GM06990 (cell line): ENCODE measurements around the gene CAMKMT.

ENCODE experiments used
- DNase-seq: peaks from one replicate; pipeline ENCODE4 v3.0.0-alpha.2; 2011; ENCODE audit not compliant: insufficient read length; ENCODE audit errors: extremely low read depth
- H3K27me3 ChIP-seq: replicated peaks from 2 replicates; pipeline ENCODE4 v1.6.0; 2011; ENCODE audit warnings: low read length; ENCODE audit not compliant: control insufficient read depth, insufficient read depth
- H3K36me3 ChIP-seq: 2 replicates; pipeline ENCODE4 v1.5.1; 2011; ENCODE audit warnings: low read length; ENCODE audit not compliant: control insufficient read depth, insufficient read depth
- H3K4me3 ChIP-seq: replicated peaks from 2 replicates; pipeline ENCODE4 v1.5.1; 2011; ENCODE audit warnings: low read depth, mild to moderate bottlenecking, control low read depth, low read length
- TF ChIP-seq, protein P1 (sequence below): IDR thresholded peaks from 2 replicates; pipeline ENCODE4 v1.5.1; 2011; ENCODE audit warnings: low read length, control low read depth, mild to moderate bottlenecking, inconsistent platforms; ENCODE audit not compliant: insufficient read depth, poor library complexity, severe bottlenecking

Gene CAMKMT

DNA sequence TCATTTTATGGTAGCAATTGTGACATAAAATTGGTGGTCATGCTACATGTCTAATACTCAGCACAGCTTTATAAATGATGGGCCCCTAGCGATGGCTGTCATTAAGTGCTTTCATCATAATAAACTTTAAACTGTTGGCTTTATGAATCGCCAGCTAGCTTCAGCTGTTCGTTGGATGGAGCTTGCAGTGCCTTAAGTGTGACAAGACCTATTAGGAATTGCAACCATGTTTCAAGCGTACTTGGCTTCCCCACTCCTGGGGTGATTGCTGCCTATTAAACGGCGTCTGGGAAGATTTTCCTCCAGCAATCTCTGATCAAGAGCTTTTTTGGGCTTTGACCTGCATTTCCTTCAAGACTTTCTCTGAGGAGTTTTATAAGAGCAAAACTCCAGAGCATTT is 415.3 kb downstream of the CAMKMT start:
- DNase-seq = no peak
- Histone ChIP-seq H3K36me3 (no peaks in the 10 kb centered on the region), H3K27me3 (no peaks in the 10 kb centered on the region), H3K4me3 (no peak overlapping the region)
- TF ChIP-seq, protein P1, sequence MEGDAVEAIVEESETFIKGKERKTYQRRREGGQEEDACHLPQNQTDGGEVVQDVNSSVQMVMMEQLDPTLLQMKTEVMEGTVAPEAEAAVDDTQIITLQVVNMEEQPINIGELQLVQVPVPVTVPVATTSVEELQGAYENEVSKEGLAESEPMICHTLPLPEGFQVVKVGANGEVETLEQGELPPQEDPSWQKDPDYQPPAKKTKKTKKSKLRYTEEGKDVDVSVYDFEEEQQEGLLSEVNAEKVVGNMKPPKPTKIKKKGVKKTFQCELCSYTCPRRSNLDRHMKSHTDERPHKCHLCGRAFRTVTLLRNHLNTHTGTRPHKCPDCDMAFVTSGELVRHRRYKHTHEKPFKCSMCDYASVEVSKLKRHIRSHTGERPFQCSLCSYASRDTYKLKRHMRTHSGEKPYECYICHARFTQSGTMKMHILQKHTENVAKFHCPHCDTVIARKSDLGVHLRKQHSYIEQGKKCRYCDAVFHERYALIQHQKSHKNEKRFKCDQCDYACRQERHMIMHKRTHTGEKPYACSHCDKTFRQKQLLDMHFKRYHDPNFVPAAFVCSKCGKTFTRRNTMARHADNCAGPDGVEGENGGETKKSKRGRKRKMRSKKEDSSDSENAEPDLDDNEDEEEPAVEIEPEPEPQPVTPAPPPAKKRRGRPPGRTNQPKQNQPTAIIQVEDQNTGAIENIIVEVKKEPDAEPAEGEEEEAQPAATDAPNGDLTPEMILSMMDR = no peak

DNA sequence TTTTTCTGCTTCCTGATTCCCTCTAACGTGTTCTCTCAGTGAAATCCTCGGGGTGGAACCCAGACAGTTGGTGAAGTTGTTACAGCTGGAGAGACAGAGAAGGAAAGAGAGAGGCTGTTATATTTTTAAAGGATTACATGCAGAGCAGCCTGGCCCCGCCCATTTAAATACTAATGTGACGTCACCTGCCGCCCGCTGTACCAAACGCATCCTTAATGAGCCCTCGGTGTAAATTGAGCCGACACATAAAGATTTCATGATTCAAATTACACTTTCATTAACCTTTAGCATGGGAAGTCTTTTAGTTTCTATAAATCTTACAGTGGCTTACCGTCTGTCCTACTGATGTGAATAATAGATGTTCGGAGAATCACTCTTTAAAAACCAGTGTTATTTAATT is 415.8 kb downstream of the CAMKMT start:
- DNase-seq = no peak
- TF ChIP-seq, protein P1 = no peak

DNA sequence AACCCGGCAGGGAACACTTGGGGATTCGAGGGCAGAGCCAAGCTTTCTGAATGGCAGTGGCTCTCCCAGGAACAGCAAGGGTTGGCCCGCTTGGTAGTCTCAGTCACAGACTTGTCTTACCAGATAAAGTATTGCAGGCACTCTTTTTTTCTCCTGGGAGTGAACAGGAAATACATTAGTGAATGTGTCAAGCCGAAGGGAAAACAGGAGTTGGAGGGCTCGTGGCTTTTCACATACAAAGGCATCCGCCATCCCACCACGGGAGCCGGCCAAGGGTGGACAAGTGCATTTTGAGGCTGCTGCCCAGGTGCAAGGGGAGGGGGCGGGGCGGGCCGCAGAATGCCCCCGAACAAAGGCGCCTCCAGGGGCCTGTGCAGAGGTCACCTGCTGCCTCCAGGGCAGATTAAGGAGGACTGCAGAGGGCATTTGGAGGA is 416.5 kb downstream of the CAMKMT start:
- DNase-seq = peak; percentile 67
- H3K4me3 ChIP-seq = peak overlapping the region; percentile 28
- H3K36me3 ChIP-seq = no peaks in the 10 kb centered on the region
- TF ChIP-seq, protein P1 = no peak
- no peaks in the 10 kb centered on the region for H3K27me3 ChIP-seq

More for the DNA sequence above, 415.8 kb downstream of the CAMKMT start:
- no peak overlapping the region for H3K4me3 ChIP-seq
- H3K27me3 ChIP-seq = no peaks in the 10 kb centered on the region
- no peaks in the 10 kb centered on the region for H3K36me3 ChIP-seq

- DNase-seq = peak; percentile 65
- Histone ChIP-seq H3K27me3 (no peaks in the 10 kb centered on the region), H3K36me3 (no peaks in the 10 kb centered on the region), H3K4me3 (peak overlapping the region; percentile 55)
- TF ChIP-seq, protein P1 = no peak
Observed at GRCh38 chr2:44778671-44779476, 417.1 kb downstream of the CAMKMT start.

GRCh38 chr2:44779793-44780192 is 418.0 kb downstream of the CAMKMT start:
- Histone ChIP-seq H3K27me3 (no peaks in the 10 kb centered on the region), H3K4me3 (peak overlapping the region; percentile 55; the same call in 1 of the 2 replicates), H3K36me3 (no peaks in the 10 kb centered on the region)
- TF ChIP-seq, protein P1 = no peak
- no peak for DNase-seq

- no peak overlapping the region for H3K4me3 ChIP-seq
- H3K27me3 ChIP-seq = no peaks in the 10 kb centered on the region
- no peaks in the 10 kb centered on the region for H3K36me3 ChIP-seq
- DNase-seq = no peak
- TF ChIP-seq, protein P1 = no peak
Observed at GRCh38 chr2:44780406-44780805, 418.7 kb downstream of the CAMKMT start.
